Stimulated activated CD4-positive, alpha-beta T cell treated with anti-CD3 and anti-CD28 coated beads, Interleukin-2, amount 100 ng/mL, for 4 hours (primary cell): ENCODE data around the gene LGI2.
"Not testable (repeated sequence)": the region's sequence is repeated elsewhere in the genome, so short reads cannot be mapped to it uniquely, and the experiment has no call there.

Source experiments
- DNase-seq: peaks from one replicate; pipeline ENCODE4 v3.0.0-alpha.2; 2020; ENCODE audit warnings: low read depth

The LGI2 gene

DNA sequence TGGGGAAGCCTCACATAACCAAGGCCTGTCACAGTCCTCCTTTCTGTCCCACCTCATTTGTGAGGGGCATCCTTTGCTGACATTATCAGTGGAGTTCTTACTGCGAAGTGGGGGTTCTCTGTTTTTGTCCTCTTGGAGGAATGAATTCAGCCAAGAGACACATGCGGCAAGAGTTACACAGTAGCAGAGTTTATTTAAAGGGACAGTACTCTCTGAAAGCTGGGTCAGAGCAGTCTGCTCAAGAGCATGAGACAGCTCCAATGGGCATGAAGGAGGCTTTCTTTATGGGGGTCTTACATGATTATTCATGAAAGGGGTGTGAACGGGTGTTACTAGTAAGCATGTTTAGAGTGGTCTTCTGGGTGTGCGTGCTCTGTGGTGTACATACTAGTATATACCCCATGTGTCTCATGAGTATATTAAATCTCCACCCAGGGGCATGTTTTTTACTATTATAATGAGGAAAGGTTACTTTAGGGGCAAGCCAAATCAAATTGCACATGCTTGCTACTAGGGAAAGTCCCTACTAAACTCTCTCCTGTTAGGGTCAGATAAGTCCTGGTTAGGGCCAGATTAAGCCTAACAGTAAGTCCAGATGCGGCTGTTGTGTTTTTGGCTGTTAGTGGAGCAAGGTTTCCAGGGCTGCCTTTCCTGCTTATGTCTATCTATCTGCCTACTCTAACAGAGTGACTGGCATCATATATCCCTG is 19.8 kb upstream of the LGI2 start:
- DNase-seq = no peak

DNA sequence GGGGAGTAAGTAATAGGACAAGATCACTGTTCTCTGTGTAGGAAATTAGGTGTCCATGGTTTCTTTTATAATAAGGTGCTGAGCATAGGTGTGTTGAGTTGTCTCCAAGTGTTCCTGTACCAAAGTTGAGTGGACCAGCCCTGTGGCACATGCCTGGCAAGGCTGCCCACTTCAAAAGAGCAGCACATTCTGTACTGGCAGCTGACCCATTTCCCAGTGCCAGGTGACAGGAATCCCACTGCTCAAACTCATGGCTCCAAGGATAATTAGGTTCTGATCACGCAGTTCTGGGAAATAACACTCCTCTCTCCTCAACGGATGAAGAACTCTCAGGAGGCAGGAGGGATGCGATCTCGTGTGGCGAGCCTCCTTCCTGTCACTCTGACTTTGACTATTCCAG is 12.8 kb upstream of the LGI2 start:
- DNase-seq = no peak

DNA sequence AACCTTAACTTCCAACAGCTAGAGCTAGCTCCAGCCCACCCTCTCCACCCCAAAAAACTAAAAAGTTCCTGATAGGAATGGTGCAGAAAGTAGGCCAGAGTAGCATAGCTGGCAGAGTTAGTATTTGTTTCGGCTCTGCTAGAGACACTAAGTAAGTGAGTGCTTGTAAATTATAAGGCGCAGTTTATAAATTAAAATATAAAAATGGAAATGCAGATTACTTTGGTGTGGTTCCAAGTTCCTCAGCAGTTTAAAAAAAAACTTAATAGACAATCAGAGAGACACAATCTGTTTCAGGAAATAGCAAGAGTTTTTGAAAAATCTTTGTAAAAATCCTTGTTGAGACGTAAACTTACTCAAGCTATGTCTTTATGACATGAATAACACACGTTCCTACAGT is 2.8 kb upstream of the LGI2 start:
- DNase-seq = no peak

DNA sequence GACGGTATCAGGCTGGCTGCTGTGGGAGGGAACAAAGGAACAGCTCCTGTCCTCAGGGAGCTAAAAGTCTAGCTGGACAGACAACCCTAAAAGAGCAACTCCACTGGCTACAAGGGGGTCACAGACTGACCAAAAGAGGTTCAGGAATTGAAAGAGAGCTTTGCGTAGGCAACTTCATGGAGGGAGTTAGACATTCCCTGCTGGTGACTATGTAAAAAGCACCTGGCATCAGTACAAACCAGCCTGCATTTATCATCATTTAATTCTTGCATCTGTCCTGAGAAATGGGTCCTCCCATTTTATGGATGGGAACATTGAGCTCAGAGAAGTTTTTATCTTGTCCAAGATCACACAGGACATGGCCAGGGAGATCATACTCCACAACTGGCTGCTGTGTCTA is 1.4 kb upstream of the LGI2 start:
- DNase-seq = no peak

DNA sequence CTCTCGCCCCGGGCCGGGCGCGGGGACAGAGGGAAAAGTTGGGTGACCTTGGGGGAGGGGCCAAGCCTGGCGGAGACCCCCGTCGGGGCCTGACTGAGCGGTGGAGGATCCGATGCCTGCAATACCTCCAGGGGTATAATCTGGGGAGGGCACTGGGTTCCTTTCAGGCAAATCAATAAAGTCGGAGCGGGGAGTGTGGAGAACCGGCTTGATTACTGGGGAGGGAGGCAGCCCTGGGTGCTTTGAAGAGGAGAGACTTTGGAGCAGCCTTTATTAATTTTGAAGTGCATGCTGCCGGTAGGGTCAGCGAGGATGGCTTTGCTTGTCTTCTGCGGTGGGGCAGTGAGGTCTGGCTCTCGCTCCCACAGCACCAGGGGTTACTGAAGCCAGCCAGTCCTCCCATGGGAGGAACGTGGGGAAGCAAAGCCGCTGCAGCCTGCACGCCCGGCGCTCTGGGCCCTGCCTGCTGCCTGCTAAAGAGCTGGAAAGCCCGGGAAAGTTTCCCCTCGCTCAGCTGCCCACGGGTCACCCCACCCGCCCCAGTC is 403 bp upstream of the LGI2 start:
- no peak for DNase-seq

DNA sequence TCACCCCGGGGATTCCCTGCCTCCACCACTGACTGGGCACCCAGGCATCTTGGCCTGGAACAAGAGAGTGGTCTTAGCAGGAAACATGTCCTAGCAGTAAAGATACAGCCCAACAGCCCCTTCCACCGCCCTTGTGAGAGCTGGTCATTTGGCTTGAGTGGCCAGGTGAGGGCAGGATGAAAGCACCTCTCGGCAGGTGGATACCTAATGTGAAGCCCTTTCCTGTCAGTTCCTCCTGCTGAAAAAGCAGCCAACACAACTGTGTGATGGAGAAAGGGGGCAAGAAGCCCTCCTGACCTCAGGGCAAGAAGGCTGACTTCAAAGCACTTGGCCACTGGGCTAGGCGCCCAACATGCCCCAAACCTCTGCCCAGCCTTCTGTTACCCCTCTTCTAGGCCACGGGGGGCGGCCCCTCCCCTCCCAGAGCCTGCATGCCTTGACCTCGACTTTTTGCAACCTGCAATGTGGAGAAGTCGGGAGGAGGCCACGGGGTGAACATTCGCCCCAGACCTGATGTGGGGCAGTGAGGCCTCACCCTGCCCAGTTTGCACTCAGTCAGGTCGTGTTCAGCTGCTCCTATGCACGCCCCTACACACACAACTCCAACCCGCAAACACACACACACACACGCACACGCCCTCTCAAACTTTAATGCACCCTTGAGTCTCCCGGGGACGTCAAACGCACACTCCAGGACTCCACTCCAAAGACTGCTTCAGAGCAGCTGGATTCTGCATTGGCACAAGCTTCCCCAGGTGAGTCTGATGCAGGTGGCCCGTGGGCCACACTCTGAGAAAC is 1.1 kb downstream of the LGI2 start:
- no peak for DNase-seq

DNA sequence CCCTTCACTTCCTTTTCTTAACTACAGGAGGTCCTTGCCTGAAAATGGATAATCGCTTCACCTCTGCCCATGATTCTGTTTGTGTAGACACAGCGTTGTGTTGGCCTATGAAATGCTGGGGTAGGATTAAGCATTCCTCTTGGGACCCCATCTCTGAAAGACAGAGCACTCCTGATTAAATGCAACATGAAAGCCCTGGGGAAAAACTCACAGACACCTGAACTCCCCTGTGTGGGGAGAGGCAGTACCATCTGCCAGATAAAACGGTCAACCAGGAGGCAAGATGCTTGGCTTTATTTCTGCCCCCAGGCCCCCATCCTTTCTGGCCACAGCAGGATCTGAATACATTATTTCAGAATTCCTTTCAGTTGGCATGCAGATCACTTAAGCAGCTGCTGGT is 1.9 kb downstream of the LGI2 start:
- DNase-seq = no peak

DNA sequence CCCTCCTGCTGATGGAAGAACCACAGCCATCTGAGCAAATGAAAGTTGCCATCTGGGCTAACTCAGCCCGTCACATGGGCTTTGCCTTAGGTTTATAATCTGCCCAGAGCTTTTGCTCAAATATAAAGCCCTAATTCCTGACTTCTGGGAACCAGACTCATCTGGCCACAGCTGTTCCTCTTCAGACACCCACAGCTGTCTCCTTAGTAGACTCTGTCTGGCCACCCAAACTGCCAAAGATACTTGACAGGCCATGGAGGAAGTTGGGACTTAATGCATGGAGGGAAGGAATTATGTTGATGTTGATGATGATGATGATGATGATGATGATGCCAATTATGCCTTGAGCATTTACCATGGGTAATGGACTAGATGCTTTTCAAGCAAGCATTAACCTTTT is 8.0 kb downstream of the LGI2 start:
- DNase-seq = no peak

- no peak for DNase-seq
These were observed 9.5 kb downstream of the LGI2 start for GRCh38 chr4:25021216-25021615.

GRCh38 chr4:25020236-25020635 is 10.5 kb downstream of the LGI2 start:
- no peak for DNase-seq

DNA sequence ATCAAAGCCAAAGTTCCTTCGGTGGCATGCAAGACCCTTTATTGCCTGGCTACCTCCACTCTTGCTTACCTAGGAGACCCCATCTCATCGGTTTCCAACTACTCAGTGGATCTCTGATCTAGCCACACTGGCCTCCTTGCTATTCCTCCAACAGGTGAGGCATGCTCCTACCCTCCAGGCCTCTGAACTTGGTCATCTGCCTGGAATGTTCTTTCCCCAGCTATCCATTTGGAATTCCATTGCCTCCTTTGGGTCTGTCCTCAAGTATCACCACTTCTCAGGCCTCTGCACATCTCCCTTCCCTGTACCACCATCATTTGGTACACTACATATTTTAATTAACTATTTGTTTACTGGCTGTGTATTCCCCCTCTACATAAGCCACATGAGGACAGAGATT is 11.2 kb downstream of the LGI2 start:
- DNase-seq = no peak

DNA sequence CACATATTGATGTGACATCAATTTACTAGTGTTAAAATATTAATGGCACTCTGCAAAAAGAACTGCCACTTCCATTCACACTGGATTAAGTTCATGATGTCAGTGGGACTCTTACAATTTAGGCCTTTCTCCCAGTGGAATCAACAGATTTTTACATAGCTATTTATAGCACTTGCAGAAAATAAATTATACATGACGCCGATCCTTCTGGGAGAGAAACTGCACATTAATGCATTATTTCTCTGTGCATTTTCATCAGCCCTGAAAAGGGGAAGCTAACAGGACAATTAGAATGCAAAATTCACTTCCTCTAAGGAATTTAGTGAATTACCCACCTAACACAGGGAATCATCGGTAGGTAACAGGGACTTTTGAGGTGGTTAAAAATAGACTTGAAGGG is 15.7 kb downstream of the LGI2 start:
- no peak for DNase-seq

DNA sequence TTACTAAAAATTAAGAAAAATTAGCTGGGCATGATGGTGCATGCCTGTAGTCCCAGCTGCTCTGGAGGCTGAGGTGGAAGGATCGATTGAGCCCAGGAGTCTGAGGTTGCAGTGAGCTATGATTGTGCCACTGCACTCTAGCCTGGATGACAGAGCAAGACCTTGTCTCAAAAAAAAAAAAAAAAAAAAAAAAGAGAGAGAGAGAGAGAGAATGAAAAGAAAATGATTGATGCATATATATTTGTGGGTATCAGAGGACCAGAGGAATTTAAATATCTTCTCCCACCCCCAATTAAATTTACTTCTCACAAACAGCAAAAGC is 16.1 kb downstream of the LGI2 start:
- not testable (repeated sequence) for DNase-seq

DNA sequence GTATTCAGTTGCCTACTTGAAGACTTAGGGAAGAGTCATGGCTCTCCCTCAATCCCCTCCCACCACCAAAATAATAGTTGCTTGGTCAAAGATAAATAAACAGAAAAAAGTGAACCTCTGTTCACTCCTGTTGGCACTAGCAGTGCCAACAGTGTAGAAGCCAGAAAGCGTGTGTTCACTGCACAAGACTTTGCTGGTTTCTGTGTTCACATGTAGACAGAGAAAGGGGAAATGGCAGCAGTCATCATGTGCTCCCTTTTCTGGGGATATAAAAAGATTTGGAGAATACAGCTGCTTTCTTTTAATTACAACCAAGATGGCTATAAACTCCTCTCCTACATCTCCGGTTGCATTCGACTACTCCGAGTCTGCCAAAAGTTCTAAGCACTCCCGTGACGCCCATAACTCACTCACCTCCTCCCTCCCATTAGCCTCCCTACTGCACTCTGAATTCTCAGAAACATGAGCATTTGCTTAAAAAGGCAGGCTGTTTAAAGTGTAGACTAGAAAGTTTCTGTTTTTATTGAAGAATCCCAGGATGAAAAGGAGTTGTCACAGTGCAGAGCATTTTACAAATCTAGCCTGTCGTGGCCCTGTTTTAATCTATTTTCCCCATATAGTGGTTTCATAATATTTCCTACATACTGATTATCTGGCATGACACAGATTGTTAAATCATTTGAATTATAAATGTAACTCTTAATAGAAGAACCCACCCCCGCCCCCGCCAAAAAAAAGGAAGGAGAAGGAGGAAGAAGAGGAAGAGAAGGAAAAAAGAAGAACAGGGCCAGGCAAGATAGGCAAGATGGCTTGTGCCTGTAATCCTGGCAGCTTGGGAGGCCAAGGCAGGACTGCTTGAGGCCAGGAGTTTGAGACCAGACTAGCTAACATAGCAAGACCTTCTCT is 16.7 kb downstream of the LGI2 start:
- no peak for DNase-seq

GRCh38 chr4:25012655-25013054 is 18.1 kb downstream of the LGI2 start:
- no peak for DNase-seq

- DNase-seq = no peak
These were observed 19.4 kb downstream of the LGI2 start for GRCh38 chr4:25011135-25011866.

- DNase-seq = no peak
These were observed 23.1 kb downstream of the LGI2 start for GRCh38 chr4:25007598-25007997.

- DNase-seq = no peak
These were observed 28.1 kb downstream of the LGI2 start for GRCh38 chr4:25002681-25003080.

DNA sequence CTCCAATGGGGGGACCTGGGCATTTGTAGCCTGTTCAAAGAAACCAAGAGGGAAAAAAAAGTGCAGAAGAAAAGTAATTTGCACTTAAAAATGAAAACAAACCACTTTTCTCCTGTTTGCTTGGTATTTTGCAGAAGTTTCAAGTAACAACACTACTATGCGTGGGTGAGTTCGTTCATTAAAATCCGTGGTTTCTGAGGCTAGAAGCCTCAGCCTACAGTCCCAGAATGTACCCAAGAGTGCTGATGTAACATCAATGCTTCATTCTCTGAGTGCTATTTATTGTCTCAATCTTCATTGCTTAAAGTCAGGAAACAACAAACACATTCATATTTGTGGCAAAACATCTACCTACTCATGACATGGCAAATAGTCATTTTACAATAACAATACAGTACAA is 29.2 kb downstream of the LGI2 start:
- DNase-seq = no peak

GRCh38 chr4:25000639-25001038 is 30.1 kb downstream of the LGI2 start:
- DNase-seq = no peak

DNA sequence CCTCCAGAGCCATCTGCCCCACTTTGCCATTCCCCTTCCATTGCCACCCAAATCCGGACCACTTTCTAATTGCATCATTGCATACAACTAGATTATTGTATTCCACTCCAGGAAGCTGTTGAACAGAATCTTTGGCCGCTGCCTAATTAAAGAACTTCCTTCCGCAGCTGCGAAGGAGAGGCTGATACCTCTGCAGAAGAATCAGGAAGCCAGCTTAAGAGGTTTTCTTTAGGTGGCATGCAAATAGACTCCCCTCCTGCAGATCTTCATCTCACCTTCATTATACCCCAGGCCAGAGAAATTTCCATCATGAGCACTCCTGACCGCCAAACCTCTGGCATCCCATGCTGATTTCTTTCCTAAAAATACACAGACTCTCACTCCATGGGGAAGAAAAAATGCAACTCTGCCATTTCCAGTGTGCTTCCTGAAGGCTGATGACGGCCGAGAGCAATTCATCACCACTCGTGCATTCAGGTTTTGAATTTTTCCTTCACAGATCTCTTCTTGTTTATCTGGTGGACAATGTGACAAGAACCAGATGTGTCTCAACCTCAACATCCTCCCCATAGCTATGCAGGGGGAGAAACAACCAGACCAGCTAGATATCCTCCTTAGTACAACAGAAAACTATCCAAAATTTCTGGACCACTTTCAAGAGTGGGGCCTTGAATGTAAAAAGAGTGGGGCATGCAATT is 31.2 kb downstream of the LGI2 start:
- DNase-seq = no peak
